Calu3 (cell line): ENCODE results near the gene ATP9A. TPM values are rescaled to one million over a fixed set of nuclear protein-coding genes. Genes with fewer than 3 reads are reported as not detected.

Experiments used
- BruUV-seq: library from RNA; stranded (reverse); fragments of 400-500 nt; replicated peaks from 2 replicates; lab custom pipeline; 2021; lab: Mats Ljungman, UMichigan
- CTCF ChIA-PET: fragments of 300-600 bp; sonication (Branson Sonifier 250); formaldehyde crosslinking; loops from one replicate; lab custom pipeline; 2022; ENCODE audit warnings: antibody characterized with exemption; lab: Charles Lee
- DNase-seq: peaks from one replicate; pipeline ENCODE4 v3.0.0; 2022
- H3K27ac Mint-ChIP-seq: one replicate; pipeline ENCODE4 v1.8.0; 2022; ENCODE audit warnings: mixed read lengths; ENCODE audit not compliant: unreplicated experiment
- H3K27me3 Mint-ChIP-seq: one replicate; pipeline ENCODE4 v1.8.0; 2022; ENCODE audit warnings: mixed read lengths; ENCODE audit not compliant: unreplicated experiment
- H3K36me3 Mint-ChIP-seq: one replicate; pipeline ENCODE4 v1.8.0; 2022; ENCODE audit warnings: mild to moderate bottlenecking, moderate library complexity, mixed read lengths; ENCODE audit not compliant: insufficient read depth, unreplicated experiment
- H3K4me1 Mint-ChIP-seq: one replicate; pipeline ENCODE4 v1.8.0; 2022; ENCODE audit warnings: mild to moderate bottlenecking, low read depth, mixed read lengths; ENCODE audit not compliant: unreplicated experiment
- H3K4me3 Mint-ChIP-seq: one replicate; pipeline ENCODE4 v1.8.0; 2022; ENCODE audit warnings: mild to moderate bottlenecking, low read depth, moderate library complexity, mixed read lengths; ENCODE audit not compliant: unreplicated experiment
- H3K9me3 Mint-ChIP-seq: one replicate; pipeline ENCODE4 v1.8.0; 2022; ENCODE audit warnings: low read depth, mixed read lengths; ENCODE audit not compliant: unreplicated experiment
- CTCF ChIP-seq: fragments of 200-600 bp; IDR thresholded peaks from one replicate; pipeline ENCODE4 v1.8.0; 2022; ENCODE audit warnings: antibody characterized with exemption; ENCODE audit not compliant: unreplicated experiment
- intact Hi-C: fragments of 100-400 bp; cut with micrococcal nuclease; formaldehyde crosslinking; loops from one replicate; pipeline ENCODE4 v1.10.0; 2022; ENCODE audit not compliant: unreplicated experiment
- total RNA-seq: library from RNA; stranded (reverse); gene quantifications from 2 replicates; pipeline ENCODE4 v1.2.3, GENCODE V29; 2022

The ATP9A gene
- total RNA-seq, 1 experiment from 2014 or later = 98.5 TPM

GRCh38 chr20:51578145-51578459 is 190.1 kb downstream of the ATP9A start:
- intact Hi-C loops = no loop called here
- Mint-ChIP-seq H3K4me3 (no peak overlapping the region), H3K27me3 (peaks cover 47% of the 10 kb centered on the region), H3K27ac (no peak overlapping the region), H3K9me3 (no peaks in the 10 kb centered on the region), H3K36me3 (no peaks in the 10 kb centered on the region), H3K4me1 (no peaks in the 10 kb centered on the region)
- DNase-seq = no peak
- no TSS peak for BruUV-seq
- TF ChIP-seq CTCF = no peak
- CTCF ChIA-PET = no interaction called here

- CTCF ChIA-PET = no interaction called here
- no peak overlapping the region for H3K27ac Mint-ChIP-seq
- no peaks in the 10 kb centered on the region for H3K9me3 Mint-ChIP-seq
- H3K4me3 Mint-ChIP-seq = no peak overlapping the region
- H3K27me3 Mint-ChIP-seq = peaks cover 47% of the 10 kb centered on the region
- DNase-seq = no peak
- BruUV-seq = no TSS peak
- H3K4me1 Mint-ChIP-seq = no peaks in the 10 kb centered on the region
- intact Hi-C loops = no loop called here
- H3K36me3 Mint-ChIP-seq = no peaks in the 10 kb centered on the region
- no peak for TF ChIP-seq CTCF
Measured at GRCh38 chr20:51577432-51578144, 190.6 kb downstream of the ATP9A start.

- peaks cover 42% of the 10 kb centered on the region for H3K27me3 Mint-ChIP-seq
- H3K9me3 Mint-ChIP-seq = no peaks in the 10 kb centered on the region
- intact Hi-C loops = no loop called here
- no peak for DNase-seq
- H3K27ac Mint-ChIP-seq = no peak overlapping the region
- no peak for TF ChIP-seq CTCF
- CTCF ChIA-PET = no interaction called here
- no peaks in the 10 kb centered on the region for H3K36me3 Mint-ChIP-seq
- BruUV-seq = no TSS peak
- H3K4me3 Mint-ChIP-seq = no peak overlapping the region
- no peaks in the 10 kb centered on the region for H3K4me1 Mint-ChIP-seq
Measured at GRCh38 chr20:51575486-51575885, 192.7 kb downstream of the ATP9A start.

GRCh38 chr20:51574248-51575033 is 193.7 kb downstream of the ATP9A start:
- Mint-ChIP-seq H3K36me3 (peaks cover 5% of the 10 kb centered on the region), H3K9me3 (peaks cover 2% of the 10 kb centered on the region), H3K27me3 (peaks cover 42% of the 10 kb centered on the region), H3K27ac (no peak overlapping the region), H3K4me1 (peaks cover 8% of the 10 kb centered on the region), H3K4me3 (no peak overlapping the region)
- no peak for DNase-seq
- BruUV-seq = no TSS peak
- CTCF ChIA-PET = no interaction called here
- intact Hi-C loops = no loop called here
- no peak for TF ChIP-seq CTCF
